ENCODE results near the gene AGTRAP.

Gene AGTRAP

GRCh38 chr1:11706292-11706691, 29.6 kb upstream of the AGTRAP start:
- no peak for DNase-seq

- peak; percentile 72 to 88 (median 84) for DNase-seq
Measured at GRCh38 chr1:11707621-11708276, 28.2 kb upstream of the AGTRAP start.

GRCh38 chr1:11708554-11709350, 27.2 kb upstream of the AGTRAP start:
- no peak for DNase-seq

- no peak for DNase-seq
Measured at GRCh38 chr1:11711490-11711889, 24.4 kb upstream of the AGTRAP start.

GRCh38 chr1:11712285-11712684, 23.7 kb upstream of the AGTRAP start:
- DNase-seq: no peak

- no peak for DNase-seq
Measured at GRCh38 chr1:11713095-11713494, 22.8 kb upstream of the AGTRAP start.

- DNase-seq: no peak
Measured at GRCh38 chr1:11714831-11715575, 20.9 kb upstream of the AGTRAP start.

- peak; percentile 61 to 79 (median 63) for DNase-seq
Measured at GRCh38 chr1:11719313-11720032, 16.5 kb upstream of the AGTRAP start.

GRCh38 chr1:11720033-11720376, 15.9 kb upstream of the AGTRAP start:
- no peak for DNase-seq

- no peak for DNase-seq
Measured at GRCh38 chr1:11720525-11720924, 15.4 kb upstream of the AGTRAP start.

- DNase-seq: no peak
Measured at GRCh38 chr1:11721311-11721710, 14.6 kb upstream of the AGTRAP start.

- DNase-seq: no peak
Measured at GRCh38 chr1:11722538-11722937, 13.4 kb upstream of the AGTRAP start.

GRCh38 chr1:11725616-11726015, 10.3 kb upstream of the AGTRAP start:
- DNase-seq: peak in 2 of 3 experiments; percentile 18 to 54

GRCh38 chr1:11727119-11727518, 8.8 kb upstream of the AGTRAP start:
- DNase-seq: no peak

- DNase-seq: no peak
Measured at GRCh38 chr1:11728126-11728806, 7.7 kb upstream of the AGTRAP start.

GRCh38 chr1:11729155-11729497, 6.8 kb upstream of the AGTRAP start:
- no peak for DNase-seq

GRCh38 chr1:11729498-11730428, 6.2 kb upstream of the AGTRAP start:
- DNase-seq: no peak

- DNase-seq: no peak
Measured at GRCh38 chr1:11730429-11730891, 5.5 kb upstream of the AGTRAP start.

- no peak for DNase-seq
Measured at GRCh38 chr1:11731691-11732283, 4.1 kb upstream of the AGTRAP start.

- DNase-seq: no peak
Measured at GRCh38 chr1:11733306-11733705, 2.6 kb upstream of the AGTRAP start.

GRCh38 chr1:11735531-11735853, 444 bp upstream of the AGTRAP start:
- no peak for DNase-seq

All from NCI-H1417 (cell line).